SW480 (cell line): ENCODE data around the gene CD99.

ENCODE experiments used
- DNase-seq: peaks from one replicate; pipeline ENCODE4 v3.0.0-alpha.2; 2016; ENCODE audit warnings: low spot score

The CD99 gene, protein sequence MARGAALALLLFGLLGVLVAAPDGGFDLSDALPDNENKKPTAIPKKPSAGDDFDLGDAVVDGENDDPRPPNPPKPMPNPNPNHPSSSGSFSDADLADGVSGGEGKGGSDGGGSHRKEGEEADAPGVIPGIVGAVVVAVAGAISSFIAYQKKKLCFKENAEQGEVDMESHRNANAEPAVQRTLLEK

GRCh38 chrX:2690856-2691542 is at the start of gene CD99:
Gene CD99, plus strand, starts transcription at chrX:2691295. Its CDS starts 66 bp downstream, at chrX:2691361.
- peak; percentile 61 for DNase-seq

GRCh38 chrX:2642146-2642545 is 48.9 kb upstream of the CD99 start:
- no peak for DNase-seq

DNA sequence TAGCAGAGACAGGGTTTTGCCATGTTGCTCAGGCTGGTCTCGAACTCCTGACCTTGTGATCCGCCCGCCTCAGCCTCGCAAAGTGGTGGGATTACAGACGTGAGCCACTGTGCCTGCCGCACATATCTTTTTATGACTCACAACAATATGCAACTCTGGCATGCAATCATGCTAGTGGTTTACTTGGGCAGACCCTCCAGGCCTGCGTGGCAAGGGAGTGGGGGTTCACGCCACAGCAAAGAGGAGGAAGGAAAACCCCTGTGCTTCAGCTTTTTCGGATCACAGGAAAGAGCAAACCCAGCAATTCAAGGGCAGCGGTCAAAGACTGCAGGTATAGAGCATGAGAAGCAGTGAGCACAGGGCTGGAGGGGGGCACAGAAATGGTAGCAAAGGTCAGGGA is 48.3 kb upstream of the CD99 start:
- DNase-seq: no peak

- no peak for DNase-seq
Observed at GRCh38 chrX:2643880-2644279, 47.2 kb upstream of the CD99 start.

- DNase-seq: no peak
Observed at GRCh38 chrX:2645563-2645962, 45.5 kb upstream of the CD99 start.

GRCh38 chrX:2647627-2648026 is 43.5 kb upstream of the CD99 start:
- no peak for DNase-seq

DNA sequence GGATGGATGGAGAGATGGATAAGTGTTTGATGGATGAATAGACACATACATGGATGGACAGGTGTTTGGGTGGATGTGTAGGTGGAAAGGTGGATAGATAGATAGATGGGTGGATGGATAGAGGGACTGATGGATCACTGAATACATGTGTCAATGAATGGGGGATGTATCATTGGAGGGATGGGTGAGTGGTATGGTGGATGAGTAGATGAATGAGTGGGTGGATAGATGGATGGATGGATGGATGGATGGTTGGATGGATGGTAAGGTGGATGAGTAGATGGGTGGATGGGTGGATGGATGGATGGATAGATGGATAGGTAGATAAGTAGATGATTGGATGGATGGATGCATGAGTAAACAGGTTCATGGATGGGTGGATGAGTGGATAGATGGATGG is 41.1 kb upstream of the CD99 start:
- no peak for DNase-seq

DNA sequence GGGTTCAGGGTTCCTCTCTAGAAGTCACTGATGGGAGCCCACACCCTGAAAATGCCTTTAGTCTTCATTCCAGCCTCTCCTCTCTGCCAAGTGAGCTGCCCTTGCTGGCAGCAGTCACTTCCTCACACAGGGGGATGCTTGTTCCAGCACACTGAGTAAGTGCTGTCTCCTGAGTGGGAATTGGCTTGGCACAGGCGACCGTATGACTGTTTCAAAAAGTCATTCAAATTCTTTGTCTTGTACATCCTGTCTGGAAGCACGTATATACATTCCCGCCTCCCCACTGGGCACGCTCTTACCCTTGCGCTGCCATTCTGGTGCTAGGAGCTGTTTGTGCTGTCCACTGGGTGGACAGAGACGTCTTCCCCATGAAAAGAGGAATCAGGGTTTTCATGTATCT is 40.2 kb upstream of the CD99 start:
- DNase-seq: no peak

- no peak for DNase-seq
Observed at GRCh38 chrX:2652106-2652505, 39.0 kb upstream of the CD99 start.

DNA sequence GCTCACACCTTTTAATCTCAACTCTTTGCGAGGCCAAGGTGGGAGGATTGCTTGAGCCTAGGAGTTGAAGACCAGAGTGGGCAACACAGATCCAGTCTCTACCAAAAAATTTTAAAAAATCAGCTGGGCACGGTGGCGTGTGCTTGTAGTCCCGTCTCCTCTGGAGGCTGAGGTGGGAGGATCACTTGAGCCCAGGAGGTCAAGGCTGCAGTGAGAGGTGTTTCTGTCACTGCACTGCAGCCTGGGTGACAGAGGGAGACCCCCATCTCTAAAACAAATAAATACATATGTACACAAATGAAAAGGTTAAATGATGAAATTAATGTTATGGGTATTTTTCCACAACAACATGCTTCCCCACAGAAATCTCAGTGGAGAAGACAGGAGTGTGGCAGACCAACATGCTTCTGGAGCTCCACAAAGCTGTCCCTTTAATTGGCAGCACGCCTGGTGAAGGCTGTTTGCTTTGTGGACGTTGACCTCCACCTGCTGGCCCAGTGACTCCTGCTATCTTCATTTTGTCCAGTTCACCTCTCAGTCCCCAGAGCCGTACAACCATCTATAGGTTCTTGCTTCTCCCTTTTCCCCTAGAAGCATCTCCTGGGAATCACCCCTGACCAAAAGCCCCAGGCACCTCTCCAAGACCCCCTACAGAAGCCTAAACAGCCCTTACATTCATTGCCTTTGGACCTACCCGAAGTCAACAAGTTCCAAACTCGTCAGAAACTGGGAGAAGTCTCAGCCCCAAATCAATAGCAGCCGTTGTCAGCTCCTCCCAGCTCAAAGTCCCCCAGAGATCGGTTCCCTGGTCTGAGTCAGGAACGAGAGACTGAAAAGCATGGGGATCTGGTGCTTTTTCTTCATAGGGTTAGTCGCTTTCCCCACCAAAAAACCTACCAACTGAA is 36.4 kb upstream of the CD99 start:
- peak; percentile 17 for DNase-seq

DNA sequence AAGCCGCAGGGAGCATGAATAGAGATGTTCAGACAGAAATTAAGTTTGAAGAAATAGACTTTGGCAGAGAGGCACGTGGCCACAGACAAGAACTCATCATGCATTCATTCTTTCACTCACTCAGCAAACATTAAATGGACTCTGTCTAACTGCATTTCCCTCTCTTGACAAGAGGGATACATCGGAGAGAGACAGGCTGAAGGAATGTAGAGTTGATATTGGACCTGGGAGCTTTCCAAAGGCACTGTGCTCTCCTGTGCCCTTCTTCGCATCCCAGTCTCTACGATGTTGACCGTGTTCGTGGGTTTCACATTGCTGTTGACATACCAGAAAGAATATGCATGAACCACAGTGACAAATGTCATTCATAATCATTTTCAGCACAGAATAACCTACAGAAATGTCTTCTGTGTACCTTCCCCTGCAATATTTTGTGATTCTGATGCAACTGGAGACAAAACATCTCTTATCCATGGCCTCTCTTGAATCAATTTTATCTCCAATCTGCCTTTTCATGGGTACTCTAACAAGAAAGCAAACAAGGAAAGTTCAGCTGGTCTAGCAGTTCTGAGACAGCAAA is 34.7 kb upstream of the CD99 start:
- DNase-seq: no peak

- DNase-seq: no peak
Observed at GRCh38 chrX:2657532-2658113, 33.5 kb upstream of the CD99 start.

DNA sequence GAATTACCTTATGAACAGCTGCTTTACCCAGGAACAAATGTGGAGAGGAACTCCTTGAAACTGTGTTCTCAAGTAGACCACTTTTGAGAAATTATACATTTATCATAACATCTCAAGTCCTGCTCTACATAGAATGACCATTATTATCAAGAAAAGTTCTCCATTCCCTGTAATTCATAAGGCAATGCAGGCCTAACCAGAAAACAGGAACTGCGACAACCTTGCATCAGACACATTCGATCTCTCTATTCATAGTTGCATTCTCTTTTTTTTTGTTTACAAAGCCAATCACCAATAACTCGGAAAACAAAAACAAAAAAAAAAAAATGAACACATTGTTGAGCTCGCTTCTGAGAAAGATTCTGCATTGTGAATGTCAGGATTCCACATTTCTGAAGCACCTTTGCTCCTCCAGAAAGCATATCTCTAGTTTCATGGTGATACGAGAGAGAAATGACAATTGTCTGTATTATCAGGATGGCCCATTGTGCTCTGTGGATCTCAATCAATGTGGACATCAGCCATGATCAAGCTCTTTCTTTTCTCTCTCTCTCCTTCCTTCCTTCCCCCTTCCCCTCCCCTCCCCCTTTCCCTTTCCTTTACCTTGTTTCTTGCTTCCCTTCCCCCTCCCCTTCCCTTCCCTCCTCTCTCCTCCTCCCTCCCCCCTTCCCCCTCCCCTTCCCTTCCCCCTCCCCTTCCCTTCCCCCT is 32.4 kb upstream of the CD99 start:
- DNase-seq: no peak

DNA sequence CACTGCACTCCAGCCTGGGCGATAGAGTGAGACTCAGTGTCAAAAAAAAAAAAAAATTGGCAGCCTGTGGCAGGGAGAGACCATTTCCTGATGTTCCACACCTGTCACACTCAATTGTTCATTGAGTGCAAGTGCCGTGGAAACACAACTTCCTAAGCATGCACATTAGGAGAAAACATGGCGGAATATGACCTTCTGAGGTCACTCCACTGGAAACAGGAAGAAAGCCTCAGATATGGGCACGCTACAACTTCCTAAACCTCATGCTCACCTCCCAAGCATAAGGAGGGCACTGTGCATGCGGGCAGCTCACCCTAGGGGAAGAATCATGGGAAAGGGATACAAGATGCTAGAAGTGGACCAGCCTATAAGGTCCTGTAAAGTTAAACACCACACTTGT is 28.5 kb upstream of the CD99 start:
- no peak for DNase-seq

DNA sequence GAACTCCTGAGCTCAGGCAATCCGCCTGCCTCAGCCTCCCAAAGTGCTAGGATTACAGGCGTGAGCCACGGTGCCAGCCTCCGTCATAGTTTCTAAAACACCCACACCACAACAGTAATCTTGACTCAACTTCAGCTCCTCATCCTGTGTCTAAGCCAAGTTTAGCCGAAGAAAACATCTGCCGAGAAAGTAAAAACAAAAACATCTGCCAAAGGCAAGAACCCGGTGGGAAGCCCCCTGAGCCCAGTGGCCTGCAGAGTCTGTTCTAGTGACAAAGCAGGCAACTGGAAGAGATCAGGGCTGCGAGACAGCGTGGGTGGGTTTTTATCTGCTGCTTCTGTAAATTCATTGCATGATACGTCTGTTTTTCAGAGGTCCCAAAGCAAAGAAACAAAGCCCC is 26.6 kb upstream of the CD99 start:
- DNase-seq: no peak

- DNase-seq: no peak
Observed at GRCh38 chrX:2665387-2666304, 25.4 kb upstream of the CD99 start.

- DNase-seq: no peak
Observed at GRCh38 chrX:2666491-2666890, 24.6 kb upstream of the CD99 start.

- DNase-seq: no peak
Observed at GRCh38 chrX:2670978-2671377, 20.1 kb upstream of the CD99 start.

- no peak for DNase-seq
Observed at GRCh38 chrX:2672084-2672483, 19.0 kb upstream of the CD99 start.

DNA sequence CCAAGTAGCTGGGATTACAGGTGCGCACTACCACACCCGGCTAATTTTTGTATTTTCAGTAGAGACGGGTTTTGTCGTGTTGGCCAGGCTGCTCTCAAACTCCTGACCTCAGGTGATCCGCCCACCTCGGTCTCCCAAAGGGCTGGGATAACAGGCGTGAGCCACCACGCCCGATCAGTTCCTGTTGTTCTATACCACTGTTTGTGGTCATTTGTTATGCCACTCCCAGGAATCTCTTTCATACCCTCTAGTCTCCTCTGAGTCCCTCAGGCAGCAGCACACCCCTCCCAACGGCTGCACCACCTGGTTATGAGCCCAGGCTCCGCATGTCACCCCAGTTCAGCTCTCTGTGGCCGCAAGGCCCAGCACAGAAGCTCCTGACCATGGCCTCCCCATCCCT is 17.5 kb upstream of the CD99 start:
- DNase-seq: peak; percentile 69
